Caco-2 (cell line): Measurements from ENCODE around the gene SAMD8. TPM values are rescaled to one million over a fixed set of nuclear protein-coding genes. Genes with fewer than 3 reads are reported as not detected.

Experiments used
- BruUV-seq: library from RNA; stranded (reverse); fragments of 400-500 nt; replicated peaks from 2 replicates; lab custom pipeline; 2021; lab: Mats Ljungman, UMichigan
- CTCF ChIA-PET: fragments of 300-600 bp; sonication (Branson Sonifier 250); formaldehyde crosslinking; loops from one replicate; lab custom pipeline; 2022; ENCODE audit warnings: antibody characterized with exemption; lab: Charles Lee
- POLR2A ChIA-PET: fragments of 300-600 bp; sonication (Branson Sonifier 250); formaldehyde crosslinking; loops from one replicate; lab custom pipeline; 2022; ENCODE audit warnings: antibody characterized with exemption; lab: Charles Lee
- DNase-seq, 2 experiments: peaks; one replicate each; pipeline versions ENCODE4 v3.0.0 to v3.0.0-alpha.2; 2020 to 2022
- H3K27me3 ChIP-seq: replicated peaks from 2 replicates; pipeline ENCODE4 v1.6.0; 2011; ENCODE audit warnings: low read length; ENCODE audit not compliant: control insufficient read depth, insufficient read depth
- H3K36me3 ChIP-seq: 2 replicates; pipeline ENCODE4 v1.5.1; 2011; ENCODE audit warnings: low read length; ENCODE audit not compliant: control insufficient read depth, insufficient read depth
- H3K4me1 ChIP-seq: fragments of 250-450 bp; sonication (Bioruptor Pico); 2 replicates; pipeline ENCODE4 v1.5.1; 2020; ENCODE audit warnings: mild to moderate bottlenecking
- H3K4me3 ChIP-seq: 2 replicates; pipeline ENCODE4 v1.5.1; 2011; ENCODE audit warnings: low read depth, mild to moderate bottlenecking, control low read depth, low read length
- H3K9me3 ChIP-seq: fragments of 250-450 bp; sonication (Bioruptor Pico); 2 replicates; pipeline ENCODE4 v1.5.1; 2020; ENCODE audit warnings: mild to moderate bottlenecking, moderate library complexity
- H3K27ac Mint-ChIP-seq: one replicate; pipeline ENCODE4 v1.8.0; 2022; ENCODE audit warnings: mixed read lengths; ENCODE audit not compliant: unreplicated experiment
- H3K27me3 Mint-ChIP-seq: one replicate; pipeline ENCODE4 v1.8.0; 2022; ENCODE audit warnings: mixed read lengths; ENCODE audit not compliant: insufficient read depth, unreplicated experiment
- H3K36me3 Mint-ChIP-seq: one replicate; pipeline ENCODE4 v1.8.0; 2022; ENCODE audit warnings: mild to moderate bottlenecking, mixed read lengths; ENCODE audit not compliant: insufficient read depth, unreplicated experiment
- H3K4me1 Mint-ChIP-seq: one replicate; pipeline ENCODE4 v1.8.0; 2022; ENCODE audit warnings: low read depth, mixed read lengths; ENCODE audit not compliant: unreplicated experiment
- H3K4me3 Mint-ChIP-seq: one replicate; pipeline ENCODE4 v1.8.0; 2022; ENCODE audit warnings: mild to moderate bottlenecking, moderate library complexity, mixed read lengths; ENCODE audit not compliant: unreplicated experiment
- H3K9me3 Mint-ChIP-seq: one replicate; pipeline ENCODE4 v1.8.0; 2022; ENCODE audit warnings: mixed read lengths; ENCODE audit not compliant: unreplicated experiment
- intact Hi-C: fragments of 100-400 bp; cut with micrococcal nuclease; formaldehyde crosslinking; loops from one replicate; pipeline ENCODE4 v1.10.0; 2022; ENCODE audit not compliant: unreplicated experiment
- total RNA-seq: library from RNA; stranded (reverse); gene quantifications from 2 replicates; pipeline ENCODE4 v1.2.3, GENCODE V29; 2022
- TF ChIP-seq, protein P1 (sequence below), 2 experiments: fragments of 200-600 bp in 1 of 2; IDR thresholded peaks; 1 replicate in 1 of 2; 2 replicates in 1 of 2; pipeline versions ENCODE4 v1.5.1 to v1.8.0; 2011 to 2022; ENCODE audit warnings: antibody characterized with exemption in 1 of 2, control low read depth in 1 of 2, inconsistent platforms in 1 of 2, low read depth in 1 of 2, low read length in 1 of 2, mild to moderate bottlenecking in 1 of 2, moderate library complexity in 1 of 2; ENCODE audit not compliant: insufficient read depth in 1 of 2, severe bottlenecking in 1 of 2, unreplicated experiment in 1 of 2

The SAMD8 gene
- total RNA-seq, 1 experiment from 2014 or later: 25.2 TPM

DNA sequence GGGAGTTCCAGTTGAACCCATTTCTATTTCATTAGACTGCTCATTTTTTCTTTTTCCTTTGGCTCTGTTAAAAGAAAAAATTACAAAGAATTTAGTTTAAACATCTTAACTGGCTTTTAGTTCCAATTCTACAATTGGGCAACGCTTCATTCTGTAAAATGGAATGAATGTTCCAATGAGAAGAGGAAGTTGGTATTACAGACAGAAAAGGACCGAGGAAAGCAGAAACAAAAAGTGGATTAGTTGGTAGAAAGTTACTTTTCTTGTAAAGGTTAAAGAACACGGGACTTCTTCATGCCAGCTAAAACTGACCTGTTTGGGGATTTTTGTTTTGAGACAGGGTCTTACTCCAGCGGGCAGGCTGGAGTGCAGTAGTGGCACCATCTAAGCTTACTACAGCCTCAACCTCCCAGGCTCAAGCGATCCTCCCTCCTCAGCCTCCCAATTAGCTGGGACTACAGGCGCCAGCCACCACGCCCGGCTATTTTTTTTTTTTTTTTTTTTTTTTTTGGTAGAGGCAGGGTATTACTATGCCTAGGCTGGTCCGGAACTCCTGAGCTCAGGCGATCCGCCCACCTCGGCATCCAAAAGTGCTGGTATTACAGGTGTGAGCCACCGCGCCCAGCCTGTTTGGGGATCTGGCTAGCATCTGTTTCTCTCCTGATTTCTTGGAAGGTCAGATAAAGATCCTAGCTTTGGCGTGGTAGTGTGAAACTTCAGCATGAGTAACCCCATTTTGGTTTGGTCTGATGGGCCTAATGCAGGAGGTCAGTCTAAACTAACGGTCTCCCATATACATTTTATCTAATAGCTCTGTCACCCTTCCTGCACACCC lies 97.8 kb downstream of the SAMD8 start:
- H3K36me3 ChIP-seq: no peaks in the 10 kb centered on the region
- DNase-seq: no peak
- BruUV-seq: no TSS peak
- H3K27me3 ChIP-seq: no peaks in the 10 kb centered on the region
- Mint-ChIP-seq H3K9me3 (no peaks in the 10 kb centered on the region), H3K27ac (peak overlapping the region; percentile 100), H3K36me3 (peaks cover 47% of the 10 kb centered on the region), H3K4me1 (peaks cover 5% of the 10 kb centered on the region), H3K27me3 (no peaks in the 10 kb centered on the region), H3K4me3 (peak overlapping the region; percentile 100)
- H3K9me3 ChIP-seq: no peaks in the 10 kb centered on the region
- TF ChIP-seq, protein P1, sequence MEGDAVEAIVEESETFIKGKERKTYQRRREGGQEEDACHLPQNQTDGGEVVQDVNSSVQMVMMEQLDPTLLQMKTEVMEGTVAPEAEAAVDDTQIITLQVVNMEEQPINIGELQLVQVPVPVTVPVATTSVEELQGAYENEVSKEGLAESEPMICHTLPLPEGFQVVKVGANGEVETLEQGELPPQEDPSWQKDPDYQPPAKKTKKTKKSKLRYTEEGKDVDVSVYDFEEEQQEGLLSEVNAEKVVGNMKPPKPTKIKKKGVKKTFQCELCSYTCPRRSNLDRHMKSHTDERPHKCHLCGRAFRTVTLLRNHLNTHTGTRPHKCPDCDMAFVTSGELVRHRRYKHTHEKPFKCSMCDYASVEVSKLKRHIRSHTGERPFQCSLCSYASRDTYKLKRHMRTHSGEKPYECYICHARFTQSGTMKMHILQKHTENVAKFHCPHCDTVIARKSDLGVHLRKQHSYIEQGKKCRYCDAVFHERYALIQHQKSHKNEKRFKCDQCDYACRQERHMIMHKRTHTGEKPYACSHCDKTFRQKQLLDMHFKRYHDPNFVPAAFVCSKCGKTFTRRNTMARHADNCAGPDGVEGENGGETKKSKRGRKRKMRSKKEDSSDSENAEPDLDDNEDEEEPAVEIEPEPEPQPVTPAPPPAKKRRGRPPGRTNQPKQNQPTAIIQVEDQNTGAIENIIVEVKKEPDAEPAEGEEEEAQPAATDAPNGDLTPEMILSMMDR (IDR thresholded peaks at IDR 0.05; ENCODE audit: insufficient read depth in 1 of 2, low read depth in 1 of 2, low read length in 1 of 2, severe bottlenecking in 1 of 2, unreplicated experiment in 1 of 2): no peak
- intact Hi-C loops: no loop called here
- POLR2A ChIA-PET: interaction anchor here (0.6 to 3.1 kb wide), 6 partner anchors 16 to 193 kb away, joined by 3 to 52 read pairs (median 5); partner anchors contain the start of genes COMTD1 and SAMD8
- H3K4me3 ChIP-seq: peak overlapping the region; percentile 75
- CTCF ChIA-PET: interaction anchor here (1.1 to 2.9 kb wide), 5 partner anchors 16 to 54 kb away, joined by 4 to 27 read pairs (median 17); partner anchors contain the start of gene COMTD1
- peaks cover 28% of the 10 kb centered on the region for H3K4me1 ChIP-seq

DNA sequence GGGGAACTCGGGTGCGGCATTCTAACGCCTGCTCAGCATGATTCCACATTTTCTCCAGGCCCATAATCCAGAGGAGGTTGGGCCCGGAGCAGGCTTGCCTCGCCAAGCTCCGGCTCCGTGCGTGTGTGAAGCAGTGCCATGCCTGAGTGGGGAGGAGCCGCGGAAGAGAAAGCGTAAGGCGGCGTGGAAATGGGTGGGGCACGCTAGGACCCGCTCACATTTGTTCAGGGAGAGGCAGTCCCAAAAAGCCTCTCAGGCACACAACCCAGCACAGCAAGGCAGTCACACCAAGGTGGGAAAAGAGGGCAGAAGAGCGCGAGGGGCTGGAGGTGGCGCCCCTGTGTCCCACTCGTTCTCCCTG lies 98.4 kb downstream of the SAMD8 start:
- intact Hi-C loops: loop anchor here (1.0 kb wide), 1 partner anchor 18 kb away; no protein-coding TSS in a partner anchor
- Histone ChIP-seq H3K4me1 (peaks cover 28% of the 10 kb centered on the region), H3K36me3 (no peaks in the 10 kb centered on the region), H3K27me3 (no peaks in the 10 kb centered on the region), H3K9me3 (no peaks in the 10 kb centered on the region), H3K4me3 (peak overlapping the region; percentile 75)
- H3K27ac Mint-ChIP-seq: peak overlapping the region; percentile 100
- no peaks in the 10 kb centered on the region for H3K27me3 Mint-ChIP-seq
- ChIA-PET CTCF (interaction anchor here (0.7 to 2.9 kb wide), 7 partner anchors 15 to 53 kb away, joined by 4 to 27 read pairs (median 17); partner anchors contain the start of gene COMTD1), POLR2A (interaction anchor here (0.6 to 3.1 kb wide), 7 partner anchors 15 to 192 kb away, joined by 3 to 52 read pairs (median 5); partner anchors contain the start of genes COMTD1 and SAMD8)
- H3K9me3 Mint-ChIP-seq: no peaks in the 10 kb centered on the region
- BruUV-seq: TSS peak; percentile 90
- peak; percentile 54 for DNase-seq
- peak overlapping the region; percentile 100 for H3K4me3 Mint-ChIP-seq
- peaks cover 53% of the 10 kb centered on the region for H3K36me3 Mint-ChIP-seq
- H3K4me1 Mint-ChIP-seq: peaks cover 5% of the 10 kb centered on the region
- TF ChIP-seq, protein P1 (IDR thresholded peaks at IDR 0.05; ENCODE audit: insufficient read depth in 1 of 2, low read depth in 1 of 2, low read length in 1 of 2, severe bottlenecking in 1 of 2, unreplicated experiment in 1 of 2): no peak

- Mint-ChIP-seq H3K4me1 (peaks cover 5% of the 10 kb centered on the region), H3K9me3 (no peaks in the 10 kb centered on the region), H3K27me3 (no peaks in the 10 kb centered on the region), H3K36me3 (peaks cover 58% of the 10 kb centered on the region), H3K4me3 (peak within 1 kb of the TSS; percentile 100), H3K27ac (peak within 1 kb of the TSS; percentile 100)
- peak within 1 kb of the TSS; percentile 75 for H3K4me3 ChIP-seq
- DNase-seq: peak; percentile 93 to 96
- H3K27me3 ChIP-seq: no peaks in the 10 kb centered on the region
- intact Hi-C loops: loop anchor here (1.0 kb wide), 3 partner anchors 15 to 20 kb away; no protein-coding TSS in a partner anchor
- BruUV-seq: no TSS peak
- ChIA-PET CTCF (interaction anchor here (0.6 to 2.9 kb wide), 10 partner anchors 15 to 969 kb away, joined by 4 to 27 read pairs (median 8); partner anchors contain the start of gene COMTD1), POLR2A (interaction anchor here (0.6 to 3.1 kb wide), 13 partner anchors 9 to 308 kb away, joined by 3 to 52 read pairs (median 5); partner anchors contain the start of genes COMTD1 and SAMD8)
- TF ChIP-seq, protein P1 (IDR thresholded peaks at IDR 0.05; ENCODE audit: insufficient read depth in 1 of 2, low read depth in 1 of 2, low read length in 1 of 2, severe bottlenecking in 1 of 2, unreplicated experiment in 1 of 2): peak in 1 of 2 experiments; percentile 8
- peaks cover 28% of the 10 kb centered on the region for H3K4me1 ChIP-seq
- no peaks in the 10 kb centered on the region for H3K36me3 ChIP-seq
- H3K9me3 ChIP-seq: no peaks in the 10 kb centered on the region
These were observed 99.0 kb downstream of the SAMD8 start, which contains the start of gene VDAC2 for GRCh38 chr10:75210282-75211006. Gene VDAC2 (plus strand): TSS chr10:75210796. CDS start chr10:75211159, 363 bp downstream.
